DND-41 (cell line): Measurements from ENCODE around the gene EEF1A1.

Source experiments
- EZH2 ChIP-seq: IDR thresholded peaks from 3 replicates; pipeline ENCODE4 v1.6.1; 2012; ENCODE audit warnings: borderline replicate concordance, low read depth, mild to moderate bottlenecking, moderate library complexity, low read length, inconsistent platforms; ENCODE audit not compliant: severe bottlenecking
- TF ChIP-seq, protein P1 (sequence below): IDR thresholded peaks from 2 replicates; pipeline ENCODE4 v1.5.1; 2012; ENCODE audit warnings: borderline replicate concordance, low read length, moderate library complexity, mild to moderate bottlenecking; ENCODE audit not compliant: poor library complexity, severe bottlenecking; ENCODE audit errors: extremely low read depth

DNA sequence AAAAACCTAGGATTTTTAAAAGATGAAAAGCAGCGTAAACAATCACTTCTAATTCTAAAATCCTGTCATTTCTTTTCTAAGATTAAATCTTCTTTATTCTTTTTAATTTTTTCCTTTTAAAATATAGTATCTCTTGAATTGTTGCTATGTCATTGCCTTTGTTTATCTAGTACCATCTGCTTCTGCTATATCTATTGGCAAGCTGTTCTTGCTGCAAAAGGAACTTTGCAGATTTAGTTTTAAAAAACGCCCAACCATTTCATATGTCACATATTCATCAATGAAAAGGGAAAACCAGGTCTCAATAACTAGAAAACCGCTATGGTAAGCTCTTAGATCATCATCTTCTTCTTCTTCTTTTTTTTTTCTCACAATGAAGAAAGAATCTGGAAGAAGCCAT lies 11.5 kb upstream of the EEF1A1 start:
- TF ChIP-seq, protein P1, sequence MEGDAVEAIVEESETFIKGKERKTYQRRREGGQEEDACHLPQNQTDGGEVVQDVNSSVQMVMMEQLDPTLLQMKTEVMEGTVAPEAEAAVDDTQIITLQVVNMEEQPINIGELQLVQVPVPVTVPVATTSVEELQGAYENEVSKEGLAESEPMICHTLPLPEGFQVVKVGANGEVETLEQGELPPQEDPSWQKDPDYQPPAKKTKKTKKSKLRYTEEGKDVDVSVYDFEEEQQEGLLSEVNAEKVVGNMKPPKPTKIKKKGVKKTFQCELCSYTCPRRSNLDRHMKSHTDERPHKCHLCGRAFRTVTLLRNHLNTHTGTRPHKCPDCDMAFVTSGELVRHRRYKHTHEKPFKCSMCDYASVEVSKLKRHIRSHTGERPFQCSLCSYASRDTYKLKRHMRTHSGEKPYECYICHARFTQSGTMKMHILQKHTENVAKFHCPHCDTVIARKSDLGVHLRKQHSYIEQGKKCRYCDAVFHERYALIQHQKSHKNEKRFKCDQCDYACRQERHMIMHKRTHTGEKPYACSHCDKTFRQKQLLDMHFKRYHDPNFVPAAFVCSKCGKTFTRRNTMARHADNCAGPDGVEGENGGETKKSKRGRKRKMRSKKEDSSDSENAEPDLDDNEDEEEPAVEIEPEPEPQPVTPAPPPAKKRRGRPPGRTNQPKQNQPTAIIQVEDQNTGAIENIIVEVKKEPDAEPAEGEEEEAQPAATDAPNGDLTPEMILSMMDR: no peak
- TF ChIP-seq EZH2: no peak
